ENCODE data around the gene ANAPC7.
"Not testable (repeated sequence)": the region's sequence is repeated elsewhere in the genome, so short reads cannot be mapped to it uniquely, and the experiment has no call there.

- not testable (repeated sequence) for TF ChIP-seq CTCF (IDR thresholded peaks at IDR 0.05); TAF1 (IDR thresholded peaks at IDR 0.05; ENCODE audit: borderline replicate concordance, low read depth, low read length); POLR2AphosphoS5 (IDR thresholded peaks at IDR 0.05; ENCODE audit: low read depth, low read length); MAX (IDR thresholded peaks at IDR 0.05; ENCODE audit: low read depth); EP300 (IDR thresholded peaks at IDR 0.05; ENCODE audit: borderline replicate concordance in 1 of 2, low read depth in 1 of 2, low read length in 1 of 2); USF2 (IDR thresholded peaks at IDR 0.05; ENCODE audit: borderline replicate concordance, low read depth, low read length); JUND (IDR thresholded peaks at IDR 0.05); REST (IDR thresholded peaks at IDR 0.05; ENCODE audit: low read depth, low read length); FOXM1 (IDR thresholded peaks at IDR 0.05; ENCODE audit: low read depth)
Observed at GRCh38 chr12:110420644-110421043, 17.1 kb upstream of the ANAPC7 start.

Measured in SK-N-SH (cell line).